SK-N-SH (cell line): ENCODE data around the gene DAP. TPM values are rescaled to one million over a fixed set of nuclear protein-coding genes. Genes with fewer than 3 reads are reported as not detected.

Experiments used
- CTCF ChIA-PET: fragments of 300-600, 350-600 bp; formaldehyde crosslinking; extraction: SDS; loops from one replicate; lab custom pipeline; 2021; lab: Yijun Ruan, JAX
- POLR2A ChIA-PET: fragments of 350-600 bp; sonication (Branson Sonifier 250); formaldehyde crosslinking; extraction: SDS; loops from one replicate; lab custom pipeline; 2020; ENCODE audit warnings: antibody characterized with exemption, inconsistent platforms; lab: Yijun Ruan, JAX
- DNase-seq: peaks from one replicate; pipeline ENCODE4 v3.0.0; 2012
- H2AFZ ChIP-seq: fragments of 200-600 bp; sonication (generic); 2 replicates; pipeline ENCODE4 v1.8.1; 2016; ENCODE audit warnings: antibody characterized with exemption, mild to moderate bottlenecking, low read depth
- H3F3A ChIP-seq: fragments of 200-600 bp; sonication (generic); replicated peaks from 2 replicates; pipeline ENCODE3; 2016; ENCODE audit warnings: antibody characterized with exemption, mild to moderate bottlenecking; ENCODE audit not compliant: insufficient read depth
- H3K27ac ChIP-seq, 2 experiments: fragments of 200-500 bp in 1 of 2; fragments of 200-600 bp in 1 of 2; sonication (Bioruptor generic) in 1 of 2; sonication (generic), shearing (Covaris generic) in 1 of 2; 2 replicates each; pipeline versions ENCODE4 v1.5.1 to v1.6.1; 2014 to 2016; ENCODE audit warnings: low read depth in 2 of 2, inconsistent platforms in 1 of 2, low read length in 1 of 2, mild to moderate bottlenecking in 1 of 2, mixed read lengths in 1 of 2
- H3K27me3 ChIP-seq: fragments of 200-600 bp; sonication (generic), shearing (Covaris generic); 2 replicates; pipeline ENCODE4 v1.6.1; 2016; ENCODE audit warnings: mixed run types; ENCODE audit not compliant: insufficient read depth
- H3K36me3 ChIP-seq, 2 experiments: fragments of 200-500 bp in 1 of 2; fragments of 200-600 bp in 1 of 2; sonication (Bioruptor generic) in 1 of 2; sonication (generic) in 1 of 2; replicated peaks in 1 of 2; 2 replicates each; pipeline versions ENCODE3 to v1.5.1; 2014 to 2016; ENCODE audit warnings: low read length in 1 of 2, mild to moderate bottlenecking in 1 of 2; ENCODE audit not compliant: insufficient read depth in 2 of 2, control insufficient read depth in 1 of 2
- H3K4me1 ChIP-seq, 2 experiments: fragments of 200-500 bp in 1 of 2; fragments of 200-600 bp in 1 of 2; sonication (Bioruptor generic) in 1 of 2; sonication (generic), shearing (Covaris generic) in 1 of 2; 2 replicates each; pipeline versions ENCODE4 v1.5.1 to v1.6.1; 2014 to 2016; ENCODE audit warnings: low read depth in 1 of 2, low read length in 1 of 2, mixed run types in 1 of 2; ENCODE audit not compliant: insufficient read depth in 2 of 2, control insufficient read depth in 1 of 2
- H3K4me2 ChIP-seq: fragments of 200-600 bp; sonication (generic), shearing (Covaris generic); 2 replicates; pipeline ENCODE4 v1.6.1; 2017; ENCODE audit warnings: mixed run types
- H3K4me3 ChIP-seq, 2 experiments: fragments of 200-500 bp in 1 of 2; fragments of 200-600 bp in 1 of 2; sonication (Bioruptor generic) in 1 of 2; sonication (generic), shearing (Covaris generic) in 1 of 2; 2 replicates each; pipeline versions ENCODE4 v1.5.1 to v1.8.1; 2014 to 2016; ENCODE audit warnings: low read depth in 2 of 2, inconsistent platforms in 1 of 2, low read length in 1 of 2, mild to moderate bottlenecking in 1 of 2, mixed read lengths in 1 of 2, moderate library complexity in 1 of 2
- H3K79me2 ChIP-seq: fragments of 200-600 bp; sonication (generic); 2 replicates; pipeline ENCODE4 v1.8.1; 2017; ENCODE audit warnings: mild to moderate bottlenecking; ENCODE audit not compliant: insufficient read depth
- H3K9ac ChIP-seq: fragments of 200-600 bp; sonication (generic); 2 replicates; pipeline ENCODE4 v1.6.1; 2017; ENCODE audit warnings: mixed run types
- H3K9me2 ChIP-seq: fragments of 200-600 bp; sonication (generic); 2 replicates; pipeline ENCODE4 v1.6.1; 2017; ENCODE audit warnings: mixed run types
- H3K9me3 ChIP-seq: fragments of 200-600 bp; sonication (generic); 2 replicates; pipeline ENCODE4 v1.6.1; 2017; ENCODE audit warnings: mixed run types, mild to moderate bottlenecking, moderate library complexity
- H4K20me1 ChIP-seq: fragments of 200-600 bp; sonication (generic); 2 replicates; pipeline ENCODE4 v1.6.1; 2017; ENCODE audit warnings: mild to moderate bottlenecking, mixed run types; ENCODE audit not compliant: insufficient read depth
- ELF1 ChIP-seq: IDR thresholded peaks from 2 replicates; pipeline ENCODE4 v1.4.0; 2012
- EP300 ChIP-seq, 2 experiments: IDR thresholded peaks; 2 replicates each; pipeline versions ENCODE4 v1.4.0 to v1.6.1; 2012; ENCODE audit warnings: borderline replicate concordance in 1 of 2, low read depth in 1 of 2, low read length in 1 of 2
- FOXM1 ChIP-seq: IDR thresholded peaks from 2 replicates; pipeline ENCODE4 v1.4.0; 2012; ENCODE audit warnings: low read depth, mild to moderate bottlenecking
- GABPA ChIP-seq: IDR thresholded peaks from 2 replicates; pipeline ENCODE4 v1.4.0; 2012; ENCODE audit warnings: low read depth, mild to moderate bottlenecking
- GATA2 ChIP-seq: sonication (generic); formaldehyde crosslinking; IDR thresholded peaks from 2 replicates; pipeline ENCODE4 v1.5.0; 2020; ENCODE audit warnings: mild to moderate bottlenecking, missing genetic modification reagents
- JUND ChIP-seq: IDR thresholded peaks from 2 replicates; pipeline ENCODE4 v1.4.0; 2012
- MAX ChIP-seq: IDR thresholded peaks from 2 replicates; pipeline ENCODE4 v1.4.0; 2012; ENCODE audit warnings: low read depth
- MEF2A ChIP-seq: IDR thresholded peaks from 2 replicates; pipeline ENCODE4 v1.4.0; 2012; ENCODE audit warnings: low read depth, borderline replicate concordance
- MXI1 ChIP-seq: IDR thresholded peaks from 2 replicates; pipeline ENCODE4 v1.6.1; 2012; ENCODE audit warnings: mild to moderate bottlenecking, low read depth, low read length, improper control_type of control experiment
- NRF1 ChIP-seq: IDR thresholded peaks from 2 replicates; pipeline ENCODE4 v1.6.1; 2012; ENCODE audit warnings: low read depth, mild to moderate bottlenecking, low read length
- REST ChIP-seq: IDR thresholded peaks from 2 replicates; pipeline ENCODE4 v1.6.1; 2012; ENCODE audit warnings: mild to moderate bottlenecking, low read depth, low read length, moderate library complexity
- SMC3 ChIP-seq: IDR thresholded peaks from 2 replicates; pipeline ENCODE4 v1.6.1; 2012; ENCODE audit warnings: low read depth, low read length, improper control_type of control experiment
- TCF12 ChIP-seq: IDR thresholded peaks from 2 replicates; pipeline ENCODE4 v1.4.0; 2012
- TEAD4 ChIP-seq: IDR thresholded peaks from 2 replicates; pipeline ENCODE4 v1.4.0; 2012; ENCODE audit warnings: mild to moderate bottlenecking, borderline replicate concordance; ENCODE audit not compliant: insufficient read depth
- USF1 ChIP-seq: IDR thresholded peaks from 2 replicates; pipeline ENCODE4 v1.4.0; 2012; ENCODE audit warnings: low read depth, borderline replicate concordance
- YY1 ChIP-seq: IDR thresholded peaks from 2 replicates; pipeline ENCODE4 v1.4.0; 2012; ENCODE audit warnings: low read depth, mild to moderate bottlenecking
- ZBTB33 ChIP-seq: IDR thresholded peaks from 2 replicates; pipeline ENCODE4 v1.4.0; 2012; ENCODE audit warnings: low read depth, borderline replicate concordance
- WGBS: methylation state at CpG from one replicate; pipeline ENCODE4 v1.1.6; 2017; ENCODE audit warnings: low lambda C conversion rate; 5-methylcytosine and 5-hydroxymethylcytosine counted together
- polyA plus RNA-seq, 3 experiments: library from polyadenylated mRNA; depleted of rRNA; stranded (reverse); fragments of >200 nt; gene quantifications; 2 replicates each; pipeline ENCODE4 v1.2.3, GENCODE V29; 2012

Gene DAP
- polyA plus RNA-seq, 1 of the 3 experiments (the other 2 are of a cell fraction): 78.2 TPM

- Histone ChIP-seq H3K4me3 (no peak overlapping the region), H3K4me2 (no peak overlapping the region), H3K9ac (no peak overlapping the region), H3K9me2 (no peaks in the 10 kb centered on the region), H3K27ac (no peak overlapping the region), H3F3A (peaks cover 12% of the 10 kb centered on the region), H3K27me3 (no peaks in the 10 kb centered on the region), H3K4me1 (peaks cover 0 to 18% of the 10 kb centered on the region in 2 experiments; a peak in 1 of 4 replicates), H4K20me1 (peaks cover 15% of the 10 kb centered on the region; the same call in 1 of the 2 replicates), H2AFZ (no peak overlapping the region), H3K36me3 (peaks cover 9 to 61% of the 10 kb centered on the region in 2 experiments), H3K9me3 (peaks cover 15% of the 10 kb centered on the region), H3K79me2 (peaks cover 50% of the 10 kb centered on the region)
- POLR2A ChIA-PET: no interaction called here
- TF ChIP-seq REST (no peak), ZBTB33 (no peak), YY1 (no peak), USF1 (no peak), GATA2 (CRISPR knock-in tag) (no peak), MXI1 (no peak), EP300 (IDR thresholded peaks at IDR 0.05; ENCODE audit: borderline replicate concordance in 1 of 2, low read depth in 1 of 2, low read length in 1 of 2) (no peak), GABPA (no peak), TCF12 (no peak), TEAD4 (no peak), NRF1 (no peak), FOXM1 (no peak), JUND (no peak), MAX (no peak), ELF1 (no peak), MEF2A (no peak), SMC3 (no peak)
- CTCF ChIA-PET: no interaction called here
- DNase-seq: no peak
- WGBS: 92% methylated on average over 8 of the region's 8 CpGs
Observed at GRCh38 chr5:10735569-10736276, 25.3 kb downstream of the DAP start.
